H1 (cell line): Measurements from ENCODE around the gene CCBE1. TPM values are rescaled to one million over a fixed set of nuclear protein-coding genes. Genes with fewer than 3 reads are reported as not detected.

Experiments
- CTCF ChIA-PET: fragments of 300-600 bp; sonication (Branson Sonifier 250); formaldehyde crosslinking; loops from one replicate; lab custom pipeline; 2021; ENCODE audit not compliant: partially characterized antibody; lab: Charles Lee
- POLR2A ChIA-PET: fragments of 300-600 bp; sonication (Branson Sonifier 250); formaldehyde crosslinking; loops from one replicate; lab custom pipeline; 2021; ENCODE audit warnings: inconsistent platforms; ENCODE audit not compliant: partially characterized antibody; lab: Charles Lee
- DNase-seq, 2 experiments: peaks; one replicate each; pipeline versions ENCODE4 v3.0.0 to v3.0.0-alpha.2; 2010 to 2022; ENCODE audit warnings: low spot score in 2 of 2, low read depth in 1 of 2, mixed read lengths in 1 of 2
- FAIRE-seq: peaks from 2 replicates; lab custom pipeline; 2011; peaks lifted over from hg19 to GRCh38; lab: Jason Lieb, UNC
- H2AFZ ChIP-seq: 2 replicates; pipeline ENCODE4 v1.8.1; 2012; ENCODE audit warnings: low read length, inconsistent platforms
- H2AK5ac ChIP-seq: 2 replicates; pipeline ENCODE4 v1.6.1; 2013; ENCODE audit warnings: low read depth, low read length
- H2BK120ac ChIP-seq: replicated peaks from 2 replicates; pipeline ENCODE3; 2013; ENCODE audit warnings: low read depth, low read length, inconsistent platforms
- H2BK12ac ChIP-seq: 2 replicates; pipeline ENCODE4 v1.6.1; 2013; ENCODE audit warnings: low read depth, low read length
- H2BK15ac ChIP-seq: 2 replicates; pipeline ENCODE4 v1.6.1; 2013; ENCODE audit warnings: low read length
- H2BK20ac ChIP-seq: 2 replicates; pipeline ENCODE4 v1.6.1; 2013; ENCODE audit warnings: low read length
- H2BK5ac ChIP-seq: 2 replicates; pipeline ENCODE4 v1.6.1; 2013; ENCODE audit warnings: low read depth, low read length
- H3K14ac ChIP-seq: 2 replicates; pipeline ENCODE4 v1.6.1; 2013; ENCODE audit warnings: inconsistent platforms; ENCODE audit not compliant: insufficient read length
- H3K18ac ChIP-seq: 2 replicates; pipeline ENCODE4 v1.6.1; 2013; ENCODE audit warnings: low read length; ENCODE audit errors: extremely low read depth
- H3K23ac ChIP-seq: 2 replicates; pipeline ENCODE4 v1.6.1; 2013; ENCODE audit warnings: inconsistent platforms; ENCODE audit not compliant: insufficient read length
- H3K23me2 ChIP-seq: 2 replicates; pipeline ENCODE4 v1.6.1; 2013; ENCODE audit warnings: low read depth, low read length
- H3K27ac ChIP-seq: 2 replicates; pipeline ENCODE4 v1.6.1; 2011; ENCODE audit warnings: low read depth, low read length, inconsistent platforms
- H3K27me3 ChIP-seq, 4 experiments: replicated peaks in 1 of 4; 1 replicate in 1 of 4; 2 replicates in 3 of 4; pipeline versions ENCODE4 v1.6.1 to v1.8.1; 2011 to 2013; ENCODE audit warnings: low read length in 3 of 4, mild to moderate bottlenecking in 3 of 4, inconsistent platforms in 2 of 4, mixed read lengths in 2 of 4, moderate library complexity in 1 of 4; ENCODE audit not compliant: control insufficient read depth in 3 of 4, insufficient read depth in 3 of 4; ENCODE audit errors: extremely low read depth in 1 of 4
- H3K36me3 ChIP-seq, 4 experiments: 2 replicates each; pipeline versions ENCODE4 v1.6.1 to v1.8.1; 2011 to 2013; ENCODE audit warnings: mild to moderate bottlenecking in 4 of 4, low read length in 3 of 4, moderate library complexity in 2 of 4, control low read depth in 1 of 4, inconsistent platforms in 1 of 4; ENCODE audit not compliant: insufficient read depth in 4 of 4, control insufficient read depth in 2 of 4
- H3K4ac ChIP-seq: replicated peaks from 2 replicates; pipeline ENCODE3; 2013; ENCODE audit warnings: low read length, low read depth, mixed read lengths, inconsistent platforms; ENCODE audit not compliant: insufficient read length
- H3K4me1 ChIP-seq, 4 experiments: replicated peaks in 1 of 4; 1 replicate in 1 of 4; 2 replicates in 3 of 4; pipeline versions ENCODE4 v1.6.1 to v1.8.1; 2011 to 2013; ENCODE audit warnings: low read length in 3 of 4, inconsistent platforms in 2 of 4, mixed read lengths in 1 of 4; ENCODE audit not compliant: insufficient read depth in 4 of 4, control insufficient read depth in 3 of 4
- H3K4me2 ChIP-seq, 2 experiments: 2 replicates each; pipeline versions ENCODE4 v1.6.1 to v1.8.1; 2011 to 2013; ENCODE audit warnings: low read depth in 2 of 2, low read length in 2 of 2, control low read depth in 1 of 2, inconsistent platforms in 1 of 2, mild to moderate bottlenecking in 1 of 2; ENCODE audit not compliant: insufficient read depth in 1 of 2
- H3K4me3 ChIP-seq, 4 experiments: fragments of 200-600, 300-600 bp in 1 of 4; sonication (generic), shearing (Covaris generic), sonication (Bioruptor Twin) in 1 of 4; 2 replicates each; pipeline versions ENCODE4 v1.5.1 to v1.8.1; 2011 to 2016; ENCODE audit warnings: low read length in 4 of 4, low read depth in 3 of 4, control low read depth in 2 of 4, inconsistent platforms in 2 of 4, mild to moderate bottlenecking in 2 of 4, mixed read lengths in 1 of 4, moderate library complexity in 1 of 4; ENCODE audit not compliant: insufficient read depth in 2 of 4; ENCODE audit errors: extremely low read depth in 1 of 4
- H3K56ac ChIP-seq: replicated peaks from 2 replicates; pipeline ENCODE3; 2013; ENCODE audit warnings: low read depth, mild to moderate bottlenecking, mixed read lengths, low read length, inconsistent platforms; ENCODE audit not compliant: insufficient read length
- H3K79me1 ChIP-seq: 2 replicates; pipeline ENCODE4 v1.6.1; 2013; ENCODE audit warnings: low read depth, low read length, control low read depth
- H3K79me2 ChIP-seq, 2 experiments: 2 replicates each; pipeline versions ENCODE4 v1.6.1 to v1.8.1; 2012 to 2013; ENCODE audit warnings: low read length in 2 of 2, mild to moderate bottlenecking in 2 of 2, inconsistent platforms in 1 of 2; ENCODE audit not compliant: insufficient read depth in 2 of 2, control insufficient read depth in 1 of 2
- H3K9ac ChIP-seq, 4 experiments: replicated peaks in 1 of 4; 1 replicate in 1 of 4; 2 replicates in 3 of 4; pipeline versions ENCODE4 v1.6.1 to v1.8.1; 2011 to 2013; ENCODE audit warnings: low read depth in 3 of 4, low read length in 3 of 4, control low read depth in 2 of 4, mild to moderate bottlenecking in 2 of 4, moderate library complexity in 2 of 4, inconsistent platforms in 1 of 4; ENCODE audit errors: extremely low read depth in 1 of 4
- H3K9me3 ChIP-seq, 2 experiments: 2 replicates each; pipeline versions ENCODE4 v1.6.1 to v1.8.1; 2012 to 2013; ENCODE audit warnings: mild to moderate bottlenecking in 2 of 2, moderate library complexity in 2 of 2, control low read depth in 1 of 2, inconsistent platforms in 1 of 2, low read depth in 1 of 2, low read length in 1 of 2, mixed read lengths in 1 of 2; ENCODE audit not compliant: insufficient read depth in 2 of 2
- H4K20me1 ChIP-seq, 2 experiments: replicated peaks in 1 of 2; 2 replicates each; pipeline versions ENCODE3 to v1.8.1; 2011 to 2013; ENCODE audit warnings: inconsistent platforms in 2 of 2, low read length in 2 of 2, mild to moderate bottlenecking in 1 of 2; ENCODE audit not compliant: insufficient read depth in 2 of 2, control insufficient read depth in 1 of 2
- H4K5ac ChIP-seq: 2 replicates; pipeline ENCODE4 v1.6.1; 2013; ENCODE audit warnings: low read length, low read depth, mixed read lengths, inconsistent platforms; ENCODE audit not compliant: insufficient read length
- H4K8ac ChIP-seq: 2 replicates; pipeline ENCODE4 v1.8.0; 2013; ENCODE audit warnings: mild to moderate bottlenecking, moderate library complexity, low read length, inconsistent platforms; ENCODE audit not compliant: insufficient read depth; ENCODE audit errors: extremely low read depth
- H4K91ac ChIP-seq: replicated peaks from 2 replicates; pipeline ENCODE3; 2013; ENCODE audit warnings: low read length, mixed read lengths, inconsistent platforms; ENCODE audit not compliant: insufficient read length
- CTCF ChIP-seq, 3 experiments: IDR thresholded peaks; 1 replicate in 2 of 3; 2 replicates in 1 of 3; pipeline versions ENCODE4 v1.5.1 to v1.6.1; 2011; ENCODE audit warnings: low read length in 3 of 3, mild to moderate bottlenecking in 3 of 3, inconsistent platforms in 2 of 3, low read depth in 1 of 3, moderate library complexity in 1 of 3; ENCODE audit not compliant: insufficient read depth in 1 of 3; ENCODE audit errors: control extremely low read depth in 1 of 3
- EZH2 ChIP-seq: fragments of 200-600 bp; sonication (generic); IDR thresholded peaks from 2 replicates; pipeline ENCODE4 v1.7.1; 2012; ENCODE audit warnings: low read depth, mild to moderate bottlenecking, moderate library complexity, low read length, inconsistent platforms; ENCODE audit not compliant: severe bottlenecking
- GABPA ChIP-seq: IDR thresholded peaks from 2 replicates; pipeline ENCODE4 v1.6.1; 2011; ENCODE audit warnings: mild to moderate bottlenecking, low read length, moderate library complexity, borderline replicate concordance; ENCODE audit not compliant: insufficient read depth
- RAD21 ChIP-seq, 2 experiments: IDR thresholded peaks in 1 of 2; conservative IDR thresholded peaks in 1 of 2; 2 replicates each; pipeline ENCODE4 v1.6.1; 2011; ENCODE audit warnings: low read depth in 2 of 2, low read length in 2 of 2, improper control_type of control experiment in 1 of 2, inconsistent platforms in 1 of 2, mild to moderate bottlenecking in 1 of 2, moderate library complexity in 1 of 2
- SIX5 ChIP-seq: IDR thresholded peaks from 2 replicates; pipeline ENCODE4 v1.6.1; 2011; ENCODE audit warnings: mild to moderate bottlenecking, low read depth, low read length
- WGBS, 2 experiments: shearing (Covaris generic) in 1 of 2; methylation state at CpG; one replicate each; pipeline versions ENCODE4 v1.1.6 to v1.1.7; 2013 to 2015; ENCODE audit warnings: low lambda C conversion rate in 2 of 2, mixed read lengths in 2 of 2, inconsistent platforms in 1 of 2, low coverage in 1 of 2, missing lambda C conversion rate in 1 of 2; ENCODE audit not compliant: insufficient replicate concordance in 2 of 2, insufficient coverage in 1 of 2, insufficient read length in 1 of 2; ENCODE audit errors: extremely low coverage in 1 of 2, missing lambda C conversion rate in 1 of 2; 5-methylcytosine and 5-hydroxymethylcytosine counted together
- polyA plus RNA-seq, 7 experiments: library from polyadenylated mRNA; depleted of rRNA in 3 of 7; stranded (reverse) in 5 of 7; unstranded in 2 of 7; fragments of >200 nt in 5 of 7; fragments of 200-250 nt in 2 of 7; gene quantifications; 1 replicate in 5 of 7; 2 replicates in 1 of 7; 4 replicates in 1 of 7; pipeline versions ENCODE4 v1.2.1 to v1.2.3, GENCODE V29; 2011 to 2013; ENCODE audit warnings: missing spikeins in 2 of 7, mixed read lengths in 2 of 7
- total RNA-seq: library from RNA; stranded (reverse); fragmentation: NEBNext Ultra II Directional; extraction: Animal tissue kit (Norgen Biotek cat#: 25700); gene quantifications from 2 replicates; pipeline ENCODE4 v1.2.1, GENCODE V29; 2021

CCBE1 gene
- total and polyA plus RNA-seq, 2 of the 8 experiments (the other 6 are each of a cell fraction or from before 2014, with no cell fraction given) = 2.1 to 2.6 TPM

- Histone ChIP-seq H3K79me2 (no peaks in the 10 kb centered on the region), H2BK120ac (no peak overlapping the region), H3K36me3 (no peaks in the 10 kb centered on the region), H3K14ac (no peak overlapping the region), H2BK15ac (no peak overlapping the region), H3K18ac (no peak overlapping the region), H4K91ac (no peak overlapping the region), H2BK5ac (no peak overlapping the region), H3K9me3 (no peaks in the 10 kb centered on the region), H3K4me3 (no peak overlapping the region), H3K4me2 (no peak overlapping the region), H3K23me2 (peaks cover 3% of the 10 kb centered on the region; the same call in 1 of the 2 replicates), H3K23ac (no peak overlapping the region), H4K5ac (no peak overlapping the region), H2AK5ac (no peak overlapping the region), H3K27me3 (no peaks in the 10 kb centered on the region), H3K4ac (no peak overlapping the region), H2BK12ac (no peak overlapping the region), H4K8ac (no peak overlapping the region), H3K56ac (no peak overlapping the region), H2BK20ac (no peak overlapping the region), H3K27ac (no peak overlapping the region), H3K4me1 (peaks cover 0 to 2% (median 0%) of the 10 kb centered on the region in 4 experiments; a peak in 1 of 7 replicates), H3K9ac (no peak overlapping the region; a peak in 1 of 7 replicates), H2AFZ (no peak overlapping the region), H4K20me1 (no peaks in the 10 kb centered on the region), H3K79me1 (no peaks in the 10 kb centered on the region)
- DNase-seq (no peak), FAIRE-seq (no peak)
- ChIA-PET CTCF (interaction anchor here (0.6 to 6.5 kb wide), 70 partner anchors 11 to 1870 kb away, joined by 3 to 106 read pairs (median 4); partner anchors contain the start of gene CCBE1), POLR2A (interaction anchor here (0.6 to 1.3 kb wide), 2 partner anchors 14 to 1286 kb away, joined by 3 read pairs; no protein-coding TSS in a partner anchor)
- TF ChIP-seq CTCF (IDR thresholded peaks at IDR 0.05; ENCODE audit: control extremely low read depth in 1 of 3, insufficient read depth in 1 of 3, low read depth in 1 of 3, low read length in 3 of 3) (peak in 2 of 3 experiments; percentile 25 to 60; a peak in 2 of 4 replicates), GABPA (no peak), EZH2 (no peak), RAD21 (IDR thresholded peaks at IDR 0.05 in 1 of 2, conservative IDR thresholded peaks at IDR 0.05 in 1 of 2; ENCODE audit: low read depth in 2 of 2, low read length in 2 of 2) (peak; percentile 71 to 76), SIX5 (no peak)
- WGBS, 2 experiments = 38% methylated on average over 8 of the region's 8 CpGs; no CpG with 5 or more reads in 1 of the 2 experiments
Measured at GRCh38 chr18:59459369-59460071, 237.7 kb downstream of the CCBE1 start.
